ENCODE data around the gene HOXA1.
A peak's percentile ranks its signal among the peaks of the same experiment; 100 is the strongest.

The HOXA1 gene

DNA sequence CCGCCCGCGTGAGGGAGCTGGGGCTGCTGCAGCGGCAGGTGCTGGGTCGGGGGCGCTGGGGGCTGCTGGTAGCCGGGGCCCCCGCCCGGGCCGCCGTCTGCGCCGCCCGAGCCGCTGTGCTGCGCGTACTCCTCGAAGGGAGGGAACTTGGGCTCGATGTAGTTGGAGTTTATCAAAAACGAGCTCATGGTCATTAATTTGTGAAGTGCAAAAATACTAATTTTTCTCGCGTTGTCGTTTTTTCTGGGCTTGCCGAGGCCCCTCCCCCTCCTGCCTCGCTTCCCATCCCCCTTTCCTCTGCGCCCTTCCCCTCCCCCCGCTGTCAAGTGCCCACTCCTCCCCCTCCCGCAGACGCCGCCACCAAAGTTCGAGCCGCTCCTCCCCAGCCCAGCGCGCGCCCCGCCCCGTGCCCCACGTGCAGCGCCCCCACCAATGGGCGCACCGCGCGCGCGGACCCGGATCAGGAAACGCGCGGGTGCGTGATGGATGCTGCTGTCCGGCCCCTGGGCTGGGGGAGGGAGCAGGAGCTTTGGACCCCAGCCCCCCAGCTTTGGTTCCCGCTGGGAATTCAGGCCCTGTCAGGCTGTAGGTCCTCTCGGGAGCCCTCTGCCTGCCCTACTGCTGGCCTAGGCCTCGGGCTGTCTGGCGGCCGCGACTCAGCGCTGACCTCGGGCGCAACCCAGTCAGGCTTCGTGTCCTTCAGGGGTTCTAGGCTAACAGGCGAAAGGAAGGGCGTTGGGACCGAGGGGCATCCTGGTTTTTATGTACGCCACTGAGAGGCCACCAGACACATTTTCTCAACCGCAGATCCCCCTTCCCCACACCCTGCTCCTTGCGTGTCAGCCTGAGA, 35.0 kb upstream of the HOXA1 start, which contains the start of gene HOXA4:
Gene HOXA4, minus strand, starts transcription at position 218 of the 850 bp plus-strand sequence. Its CDS starts 24 bp downstream, at position 194.
- DNase-seq, result peak; percentile 68

DNA sequence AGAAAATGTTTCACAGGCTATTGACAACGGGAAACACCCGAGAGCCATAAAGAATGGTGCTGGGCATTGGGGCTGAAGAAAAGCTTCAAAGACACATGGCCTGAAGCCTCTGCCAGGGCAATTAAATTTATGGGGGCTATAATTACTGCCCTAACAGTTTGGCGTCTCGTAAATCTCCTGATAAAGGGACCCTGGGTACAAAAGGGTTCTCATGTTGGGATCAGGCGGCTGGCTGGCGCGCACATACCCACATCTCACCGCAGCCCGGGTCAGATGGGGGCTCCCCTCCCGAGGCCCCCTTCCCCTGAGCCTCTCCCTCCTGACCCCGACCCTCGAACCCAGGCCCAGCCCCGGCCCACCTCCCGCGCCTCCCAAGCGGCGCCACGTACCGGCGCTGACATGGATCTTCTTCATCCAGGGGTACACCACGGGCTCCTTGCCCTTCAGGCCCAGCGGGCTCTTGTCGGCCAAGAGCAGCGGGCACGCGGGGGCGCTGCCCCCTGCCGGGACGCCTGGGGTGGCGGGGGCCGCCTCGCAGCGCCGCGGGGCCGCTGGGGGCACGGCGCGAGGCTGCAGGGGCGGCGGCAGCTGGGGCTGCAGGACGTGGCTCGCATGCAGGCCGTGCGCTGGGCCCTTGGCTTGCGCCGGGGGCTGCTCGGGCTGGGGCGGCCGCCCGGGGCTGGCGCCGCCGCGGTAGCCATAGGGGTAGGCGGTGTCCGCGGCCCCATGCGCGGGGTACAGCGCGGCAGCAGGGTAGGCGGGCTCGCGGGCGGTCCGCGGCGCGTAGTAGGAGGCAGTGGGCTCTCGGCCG, 34.1 kb upstream of the HOXA1 start:
- DNase-seq, result no peak

DNA sequence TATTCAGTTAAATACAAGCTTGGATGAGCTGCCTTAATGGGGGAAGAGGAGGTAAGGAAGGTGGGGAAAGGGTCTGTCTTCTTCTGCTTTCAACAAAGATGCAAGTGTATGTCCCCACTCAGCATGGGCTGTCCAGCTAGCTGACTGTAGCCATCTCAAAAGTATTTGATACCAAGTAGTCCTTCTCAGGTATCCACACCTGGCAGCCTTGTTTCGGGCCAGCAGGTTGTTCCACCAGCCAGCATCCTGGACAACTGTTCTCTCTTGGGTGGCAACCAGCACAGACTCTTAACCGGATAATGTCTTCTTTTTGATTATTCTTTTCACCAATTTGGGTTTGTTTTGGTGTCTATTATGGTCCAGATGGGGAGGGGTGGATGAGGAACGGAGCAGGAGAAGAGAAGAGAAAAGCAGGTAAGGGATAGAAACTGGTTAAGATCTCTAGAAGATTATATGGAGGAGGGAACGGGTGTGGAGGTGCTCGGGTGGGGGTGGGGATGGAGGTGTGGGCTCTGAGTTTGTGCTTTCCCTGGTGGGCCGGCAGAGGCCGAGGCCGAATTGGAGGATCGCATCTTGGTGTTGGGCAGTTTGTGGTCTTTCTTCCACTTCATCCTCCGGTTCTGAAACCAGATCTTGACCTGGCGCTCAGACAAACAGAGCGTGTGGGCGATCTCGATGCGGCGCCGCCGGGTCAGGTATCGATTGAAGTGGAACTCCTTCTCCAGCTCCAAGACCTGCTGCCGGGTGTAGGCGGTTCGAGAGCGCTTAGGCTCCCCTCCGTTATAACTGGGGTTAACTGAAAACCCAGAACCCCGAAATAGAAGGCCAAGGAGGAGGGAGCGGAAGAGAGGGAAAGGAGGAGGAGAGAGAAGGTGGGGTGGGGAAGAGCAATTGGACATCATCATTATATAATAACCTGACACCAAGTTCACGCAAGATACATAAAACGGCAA, 33.3 kb upstream of the HOXA1 start:
- no peak for DNase-seq

DNA sequence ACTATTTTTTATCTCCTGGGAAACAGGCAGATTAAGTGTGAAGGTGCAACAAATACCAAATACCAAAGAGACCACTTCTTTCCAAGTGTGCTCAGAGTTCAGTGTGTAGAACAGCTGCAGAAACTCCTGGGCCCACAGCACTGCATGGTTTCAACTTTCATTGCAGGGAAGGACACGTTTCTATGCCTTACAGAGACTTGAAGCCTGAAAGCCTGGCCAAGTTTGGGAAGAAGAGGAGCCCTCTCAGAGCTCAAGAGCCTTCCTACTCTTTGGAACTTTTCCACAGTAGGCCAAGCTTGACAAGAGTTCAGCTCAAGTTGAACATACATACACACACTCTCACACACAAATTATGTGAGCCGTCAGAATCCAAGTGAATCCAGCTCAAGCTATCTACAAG, 32.2 kb upstream of the HOXA1 start:
- DNase-seq, result no peak

DNA sequence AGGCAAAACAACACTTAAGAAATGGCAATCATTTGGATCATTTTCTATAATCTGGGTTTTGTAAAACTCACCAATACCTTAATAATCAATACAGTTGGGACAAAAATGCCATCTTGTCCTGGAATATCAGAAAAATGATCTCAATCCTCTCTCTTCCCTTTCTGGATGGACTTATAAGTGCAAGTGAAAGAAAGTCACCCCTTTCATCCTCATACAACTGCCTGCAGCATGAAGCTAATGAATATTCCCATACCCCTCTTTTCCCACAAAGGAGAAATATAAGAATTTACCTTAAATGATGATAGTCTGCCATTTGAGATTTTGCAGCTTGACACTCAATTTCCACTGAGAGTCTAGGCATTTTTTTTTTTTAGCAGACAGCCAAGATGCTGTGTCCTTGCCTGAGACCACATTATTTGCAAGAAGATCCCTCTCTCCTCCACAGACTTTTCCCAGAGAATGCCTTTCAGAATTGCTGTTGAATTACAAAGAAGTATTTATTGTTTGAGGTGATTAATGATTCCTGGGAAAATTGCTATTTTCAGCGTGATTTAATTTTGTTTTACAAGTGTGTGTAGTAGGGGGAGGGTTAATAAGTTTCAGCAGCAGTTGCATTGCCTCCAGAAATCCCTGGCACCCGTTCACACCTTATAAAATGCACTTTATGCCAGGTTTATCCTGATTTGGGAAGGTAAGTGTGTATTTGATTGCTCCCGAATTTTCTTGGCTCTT, 31.0 kb upstream of the HOXA1 start:
- DNase-seq, result no peak

DNA sequence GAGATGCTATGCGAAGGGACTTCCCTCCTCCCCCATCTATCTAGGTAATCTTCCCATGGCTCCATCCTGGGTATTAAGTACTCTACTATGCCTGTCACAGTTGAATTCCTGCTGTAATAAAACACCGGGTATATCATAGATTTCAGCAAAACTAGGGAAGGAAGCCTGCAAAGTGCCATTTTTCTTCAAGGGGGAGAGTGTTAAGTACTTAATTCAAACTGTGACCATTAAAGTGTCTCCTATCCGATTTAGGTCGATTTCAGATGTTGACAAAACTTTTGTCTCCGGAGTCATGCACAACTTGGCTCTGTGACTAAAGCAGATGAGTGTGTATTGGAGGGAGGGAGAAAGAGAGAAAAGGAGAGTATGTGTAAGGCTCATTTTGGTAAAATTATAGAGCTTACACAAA, 30.2 kb upstream of the HOXA1 start:
- no peak for DNase-seq

DNA sequence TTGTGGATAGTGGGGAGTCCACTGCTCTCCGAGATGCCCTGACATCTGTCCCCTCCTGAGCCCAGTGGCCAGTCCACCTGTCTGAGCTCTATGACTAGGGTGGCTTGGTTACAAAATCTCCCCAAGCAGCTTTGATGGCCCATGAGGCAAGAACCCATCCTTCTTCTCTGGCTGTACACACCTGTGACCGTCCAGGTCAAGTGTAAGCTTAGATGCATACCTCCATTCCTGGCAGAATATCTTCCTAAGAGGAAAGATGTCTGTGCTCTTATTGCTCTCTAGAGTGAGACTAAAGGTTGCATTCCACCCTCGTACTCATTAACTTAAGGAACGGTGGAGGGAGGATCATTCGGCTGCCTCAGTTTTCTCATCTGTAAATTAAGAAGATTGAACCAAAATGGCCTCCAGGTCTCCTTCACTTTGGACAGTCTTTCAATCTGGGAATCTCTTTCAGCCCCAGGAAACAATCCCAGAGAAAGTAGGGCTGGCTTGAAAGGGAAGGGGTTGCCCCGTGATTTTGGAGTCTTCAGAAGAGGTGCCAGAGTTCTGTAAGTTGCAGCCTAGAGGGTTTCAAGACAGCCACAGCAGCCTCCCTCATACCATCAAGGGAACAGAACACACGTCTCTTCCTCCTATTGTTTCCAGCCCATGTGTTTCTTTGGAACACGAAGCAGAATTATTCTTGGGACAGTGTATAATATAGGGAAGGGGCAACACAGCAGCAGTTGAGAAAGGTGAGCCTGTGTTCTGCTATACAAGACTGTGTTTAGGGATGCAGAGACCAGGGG, 29.3 kb upstream of the HOXA1 start:
- DNase-seq, result no peak

DNA sequence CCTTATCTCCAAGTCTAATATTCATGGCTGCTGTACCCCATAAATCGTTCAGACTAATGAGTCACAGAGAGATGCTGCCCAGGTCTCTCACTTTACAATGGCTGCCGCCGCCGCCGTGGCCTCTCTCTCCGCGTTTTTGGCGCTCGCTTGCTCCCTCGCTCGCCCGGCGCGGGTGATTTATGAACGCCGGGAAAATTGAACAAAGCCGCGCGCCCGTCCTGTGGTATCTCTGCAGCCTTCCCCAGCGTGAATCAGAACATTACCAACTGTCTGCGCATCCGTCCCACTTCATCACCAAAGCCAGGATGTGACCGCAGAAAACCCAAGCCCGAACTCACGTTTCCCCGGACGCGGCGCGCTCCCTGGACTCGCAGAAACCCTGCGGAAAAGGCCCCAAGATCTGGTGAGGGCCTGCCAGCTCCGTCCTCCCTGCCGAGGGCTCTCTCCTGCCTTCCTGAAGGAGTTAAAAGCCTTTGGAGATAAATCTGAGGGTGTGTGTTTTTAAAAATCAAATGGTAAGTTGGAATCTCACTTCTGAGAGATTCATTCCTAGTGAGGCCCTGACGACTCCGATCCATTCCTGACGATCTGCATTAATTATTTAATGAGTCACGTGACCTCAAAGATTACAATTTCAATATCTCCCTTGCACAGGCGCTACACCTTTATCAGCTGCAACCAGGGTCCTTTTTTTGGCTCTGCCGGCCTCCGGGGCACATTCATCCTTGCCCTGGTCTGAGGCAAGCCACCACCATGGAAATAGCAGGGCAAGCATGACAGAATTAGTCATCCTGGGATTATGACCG, 28.5 kb upstream of the HOXA1 start:
- DNase-seq, result no peak

DNA sequence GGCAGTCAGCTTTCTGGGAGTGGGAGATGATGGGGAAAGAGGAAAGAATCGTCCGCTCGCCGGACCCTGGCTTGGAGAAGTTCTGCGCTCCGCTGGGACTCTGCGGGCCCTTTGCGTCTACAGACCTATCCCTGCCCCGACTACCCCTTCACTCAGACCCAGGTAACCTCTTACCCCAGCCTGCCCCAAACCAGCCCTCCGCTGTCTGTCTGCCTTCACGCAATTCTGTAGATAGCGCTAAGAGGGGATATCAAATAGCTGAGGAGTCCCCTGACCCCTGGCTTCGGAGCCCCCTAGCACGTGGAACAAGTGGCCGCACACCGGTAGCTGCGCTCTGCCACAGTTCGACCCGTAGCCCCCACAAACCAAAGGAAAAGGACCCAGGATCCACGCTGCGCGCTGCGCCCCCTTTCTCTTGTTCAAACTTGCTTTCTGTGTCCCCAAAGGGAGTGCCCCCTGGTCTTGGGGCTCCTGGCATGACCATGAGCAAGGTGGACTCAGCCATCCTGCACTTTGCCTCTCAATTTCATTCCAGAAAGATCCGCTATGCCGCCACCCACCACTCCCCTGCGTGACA, 27.8 kb upstream of the HOXA1 start:
- DNase-seq, result no peak

DNA sequence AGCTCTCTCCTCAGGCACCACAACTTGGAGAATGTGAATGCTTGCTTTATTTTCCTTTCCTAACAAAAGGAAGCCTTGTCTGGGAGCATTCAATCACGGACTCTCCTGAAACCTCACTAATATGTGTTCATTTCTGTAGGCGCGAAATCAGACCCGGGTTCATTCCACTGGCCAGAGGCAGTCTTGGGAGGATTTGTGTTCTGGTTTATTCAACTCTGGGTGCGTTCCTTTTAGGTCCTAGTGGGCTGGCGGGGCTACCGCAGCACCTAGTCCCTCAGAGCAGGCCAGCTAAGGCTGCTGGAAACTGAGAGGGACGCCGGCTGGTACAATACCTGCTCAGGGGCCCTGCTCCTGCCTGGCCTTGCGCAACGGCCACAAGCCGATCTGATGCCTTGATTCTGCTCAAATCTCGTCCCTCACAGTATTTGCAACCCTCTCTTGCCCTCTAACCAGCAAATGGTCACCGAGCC, 27.2 kb upstream of the HOXA1 start:
- no peak for DNase-seq

DNA sequence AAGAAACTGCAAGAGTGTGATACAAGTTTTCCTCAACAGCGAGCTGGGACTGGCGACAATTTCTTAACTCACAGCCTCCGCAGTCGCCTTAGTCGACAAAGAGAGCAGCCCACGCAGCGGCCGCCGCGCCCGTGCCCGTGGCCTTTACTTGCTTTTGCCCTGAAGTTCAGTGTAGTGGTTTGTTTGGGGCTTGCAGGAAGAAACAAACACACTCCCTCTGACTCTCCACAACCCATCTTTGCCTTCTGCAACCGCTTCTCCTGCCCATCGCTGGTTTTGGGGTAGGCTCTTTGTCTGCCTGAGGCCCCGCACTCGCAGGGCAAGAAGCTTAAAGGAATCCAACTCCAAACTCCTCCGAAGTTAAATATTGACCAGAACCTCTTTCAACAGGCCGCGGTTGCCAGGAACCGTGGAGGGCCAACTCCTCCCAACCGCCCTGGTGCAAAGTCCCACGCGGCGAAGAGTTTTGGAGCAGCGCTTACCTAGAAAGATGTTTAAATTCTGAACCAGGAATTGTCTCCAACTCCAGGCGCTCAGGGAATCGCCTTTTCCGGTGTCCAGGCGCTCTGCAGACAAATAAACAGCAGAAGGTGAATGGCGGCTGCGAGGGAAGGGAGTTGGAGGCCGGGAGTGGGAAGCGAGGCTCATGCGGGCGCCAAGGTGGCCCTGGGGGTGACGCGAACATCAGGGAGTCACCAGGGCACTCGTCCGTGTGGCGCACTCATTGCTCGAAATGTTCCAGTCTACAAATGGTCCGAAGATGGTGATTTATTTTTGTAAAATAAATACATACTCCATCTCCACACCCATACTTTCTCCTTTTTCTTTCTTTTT, 26.5 kb upstream of the HOXA1 start:
- DNase-seq, result no peak

DNA sequence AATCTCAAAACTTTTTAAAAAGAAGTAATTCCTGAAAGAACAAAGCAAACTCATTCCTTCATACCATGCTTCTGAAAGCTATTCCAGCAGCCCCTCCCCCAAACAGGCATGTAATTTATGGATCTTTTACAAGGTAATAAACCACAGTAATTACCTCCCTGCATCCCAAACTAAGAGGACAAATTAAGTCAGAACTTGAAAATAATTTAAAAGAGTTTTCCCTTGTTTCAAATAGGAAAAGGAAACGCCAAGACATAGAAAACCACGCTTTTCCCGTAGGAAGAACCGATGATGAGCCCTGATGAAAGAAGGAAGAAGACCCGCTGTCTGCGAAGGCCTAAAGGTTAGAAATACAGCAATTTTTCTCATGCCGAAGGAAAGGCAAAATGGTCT, 25.9 kb upstream of the HOXA1 start:
- DNase-seq, result no peak

DNA sequence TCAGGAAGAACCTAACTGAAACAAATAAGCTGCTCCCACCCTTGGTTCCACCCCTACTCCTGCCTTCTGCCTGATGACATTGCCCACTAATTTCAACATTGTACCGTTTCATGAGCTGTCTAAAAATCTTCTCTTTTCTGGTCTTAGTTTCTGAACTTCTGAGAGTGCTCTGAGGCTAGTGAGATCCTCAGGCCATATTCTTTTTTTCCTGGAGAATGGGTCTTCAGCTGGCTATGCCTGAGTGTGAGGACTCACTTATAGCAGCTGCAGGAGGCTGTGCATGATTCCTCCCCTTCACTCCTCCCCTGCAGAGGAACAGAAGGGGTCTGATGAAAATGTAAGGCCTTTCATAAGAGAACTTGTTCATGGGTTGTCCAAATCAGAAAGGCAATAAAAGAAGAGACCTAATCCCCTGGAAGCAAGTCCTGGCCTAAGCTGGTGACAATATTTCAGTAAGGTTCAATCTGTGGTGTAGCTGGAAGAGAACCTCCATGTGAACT, 23.7 kb upstream of the HOXA1 start:
- no peak for DNase-seq

DNA sequence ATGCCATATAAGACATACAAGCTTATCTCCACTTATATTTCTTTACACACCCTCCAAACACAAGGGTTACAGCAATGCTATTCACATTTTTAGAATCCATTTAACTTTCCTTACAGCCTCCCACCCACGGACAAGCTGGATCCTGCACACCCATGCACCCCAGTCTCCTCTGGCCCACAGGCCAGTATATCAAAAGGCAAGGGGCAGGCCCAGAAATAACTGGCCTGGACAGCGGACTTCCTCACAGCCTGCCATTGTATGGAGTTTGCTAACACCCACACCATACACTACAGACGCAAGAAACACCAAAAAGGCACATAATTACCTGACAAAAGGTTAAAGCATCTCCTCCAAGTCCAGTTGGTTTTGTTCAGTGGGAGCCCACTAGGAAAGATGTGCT, 22.8 kb upstream of the HOXA1 start:
- no peak for DNase-seq

DNA sequence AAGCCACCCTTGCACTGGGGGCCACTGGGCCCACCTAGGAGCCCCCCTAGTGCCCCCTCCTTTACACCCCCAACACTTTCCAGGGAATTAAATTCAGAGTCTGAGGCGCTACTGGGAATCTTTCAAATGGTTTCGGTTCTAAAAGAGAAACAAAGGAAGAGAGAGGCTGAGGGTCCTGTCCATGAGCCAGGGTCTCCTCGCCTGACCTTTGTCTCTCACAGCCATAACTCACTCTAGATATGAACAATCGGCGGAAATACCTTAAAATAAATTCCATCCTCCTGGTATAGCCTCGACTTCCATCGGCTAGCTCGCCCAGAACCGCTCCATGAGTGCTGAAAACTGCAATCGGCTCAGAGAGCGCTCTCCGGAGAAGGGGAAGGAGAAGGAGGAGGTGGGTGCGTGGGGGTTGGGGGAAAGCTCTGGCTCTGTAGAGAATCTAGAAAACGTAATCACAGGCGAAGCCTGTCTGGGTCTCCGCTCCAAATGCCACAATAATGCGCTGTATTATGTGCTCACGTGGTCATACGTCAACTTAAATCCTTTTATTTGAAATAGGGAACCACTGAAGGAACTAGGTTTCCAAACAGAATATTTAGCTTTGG, 22.2 kb upstream of the HOXA1 start:
- no peak for DNase-seq

DNA sequence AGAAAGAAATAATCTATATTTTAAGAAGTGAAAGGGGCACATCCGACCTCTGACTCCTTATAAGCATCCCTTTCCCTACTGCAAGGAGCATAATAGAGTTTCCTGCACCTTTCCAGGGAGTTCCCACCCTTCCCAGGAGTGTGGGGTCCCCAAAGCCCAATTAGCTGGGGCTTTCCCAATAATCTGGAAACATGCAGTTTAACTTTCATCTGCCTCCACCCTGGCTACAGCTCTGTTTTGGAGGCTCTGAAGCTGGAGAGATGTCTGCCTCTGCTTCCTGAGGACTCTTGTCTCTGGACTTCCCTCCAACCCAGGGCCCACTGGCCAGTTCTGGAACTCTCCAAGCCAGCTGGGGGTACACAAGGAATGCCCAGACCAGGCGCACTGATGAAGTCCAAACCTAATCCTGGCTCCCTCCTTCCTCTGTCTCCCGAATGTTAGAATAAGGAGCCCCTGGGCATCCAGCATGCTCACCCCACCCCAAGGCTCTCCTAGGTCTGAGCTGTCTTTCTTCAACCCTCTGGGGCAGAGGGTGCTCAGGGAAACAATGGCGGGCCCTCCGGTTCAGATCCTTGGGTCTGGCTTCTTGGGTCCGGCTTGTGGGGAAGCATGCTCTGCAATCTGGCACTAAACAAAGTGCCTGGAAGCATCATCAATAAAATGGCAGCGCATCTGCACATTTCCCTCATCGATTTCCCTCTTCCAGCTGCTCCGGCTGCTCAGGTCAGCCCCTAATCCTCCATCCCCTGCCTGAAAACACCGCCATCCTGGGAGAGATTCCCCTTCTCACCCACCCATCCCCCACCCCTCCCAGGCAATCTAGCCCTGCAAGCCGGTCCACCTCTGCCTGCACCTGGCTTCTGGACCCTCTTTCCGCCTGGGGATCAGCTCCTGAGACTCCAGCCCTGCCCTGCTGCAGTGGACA, 21.4 kb upstream of the HOXA1 start:
- DNase-seq, result no peak
